ENCODE results near the gene CACNA2D1. TPM values are rescaled to one million over a fixed set of nuclear protein-coding genes. Genes with fewer than 3 reads are reported as not detected.

Gene CACNA2D1
- total RNA-seq, 1 experiment from 2014 or later: 9.8 TPM

- H3K9me3 ChIP-seq (ENCODE audit: control insufficient read depth, insufficient read depth, low read depth, low read length): peaks cover 16% of the 10 kb centered on the region; the same call in 1 of the 2 replicates
- ChIA-PET CTCF (no interaction called here), POLR2A (interaction anchor here (0.6 kb wide), 1 partner anchor 11 kb away, joined by 3 read pairs; no protein-coding TSS in a partner anchor)
- TF ChIP-seq CTCF (IDR thresholded peaks at IDR 0.05): no peak
- no peak for TF ChIP-seq SIN3A (IDR thresholded peaks at IDR 0.05; ENCODE audit: borderline replicate concordance, insufficient read depth, low read depth, low read length)
- TF ChIP-seq REST (IDR thresholded peaks at IDR 0.05; ENCODE audit: insufficient read depth in 1 of 2, low read depth in 2 of 2, low read length in 1 of 2): no peak
- no peak for TF ChIP-seq TCF7L2 (IDR thresholded peaks at IDR 0.05; ENCODE audit: low read depth, low read length)
- TF ChIP-seq POLR2AphosphoS5 (IDR thresholded peaks at IDR 0.05; ENCODE audit: low read depth, low read length): no peak
- DNase-seq (ENCODE audit: low read depth, low spot score) (no peak), ATAC-seq (no peak)
- in situ Hi-C loops (cut with HindIII; ENCODE audit: low pct_unique_long_range_greater_than_20kb, low sequenced_read_pairs): no loop called here
- intact Hi-C loops (cut with micrococcal nuclease; ENCODE audit: unreplicated experiment): no loop called here
- no peaks in the 10 kb centered on the region for H3K36me3 ChIP-seq (ENCODE audit: control insufficient read depth, insufficient read depth, low read length)
- no peaks in the 10 kb centered on the region for H3K27me3 ChIP-seq (ENCODE audit: control insufficient read depth, insufficient read depth, low read length)
- no peaks in the 10 kb centered on the region for H3K4me1 ChIP-seq (ENCODE audit: control insufficient read depth, insufficient read depth, low read length)
- BruUV-seq (replicated peaks): no TSS peak
- no peak overlapping the region for H3K4me3 ChIP-seq (ENCODE audit: low read depth in 2 of 2, low read length in 2 of 2)
- H3K27ac ChIP-seq (ENCODE audit: low read length): no peak overlapping the region
Measured at GRCh38 chr7:82124445-82124844, 319.1 kb downstream of the CACNA2D1 start.

- no peak for TF ChIP-seq CTCF (IDR thresholded peaks at IDR 0.05)
- DNase-seq (ENCODE audit: low read depth, low spot score) (no peak), ATAC-seq (no peak)
- no peaks in the 10 kb centered on the region for H3K27me3 ChIP-seq (ENCODE audit: control insufficient read depth, insufficient read depth, low read length)
- H3K4me1 ChIP-seq (ENCODE audit: control insufficient read depth, insufficient read depth, low read length): no peaks in the 10 kb centered on the region
- H3K27ac ChIP-seq (ENCODE audit: low read length): no peak overlapping the region
- intact Hi-C loops (cut with micrococcal nuclease; ENCODE audit: unreplicated experiment): no loop called here
- CTCF ChIA-PET: no interaction called here
- peaks cover 16% of the 10 kb centered on the region; the same call in 1 of the 2 replicates for H3K9me3 ChIP-seq (ENCODE audit: control insufficient read depth, insufficient read depth, low read depth, low read length)
- H3K4me3 ChIP-seq (ENCODE audit: low read depth in 2 of 2, low read length in 2 of 2): no peak overlapping the region
- no TSS peak for BruUV-seq (replicated peaks)
- H3K36me3 ChIP-seq (ENCODE audit: control insufficient read depth, insufficient read depth, low read length): no peaks in the 10 kb centered on the region
- POLR2A ChIA-PET: no interaction called here
- in situ Hi-C loops (cut with HindIII; ENCODE audit: low pct_unique_long_range_greater_than_20kb, low sequenced_read_pairs): no loop called here
Measured at GRCh38 chr7:82122275-82122674, 321.3 kb downstream of the CACNA2D1 start.

GRCh38 chr7:82114237-82114636 is 329.3 kb downstream of the CACNA2D1 start:
- TF ChIP-seq POLR2AphosphoS5 (IDR thresholded peaks at IDR 0.05; ENCODE audit: low read depth, low read length) (no peak), TCF7L2 (IDR thresholded peaks at IDR 0.05; ENCODE audit: low read depth, low read length) (no peak)
- intact Hi-C loops (cut with micrococcal nuclease; ENCODE audit: unreplicated experiment): no loop called here
- no peaks in the 10 kb centered on the region for H3K4me1 ChIP-seq (ENCODE audit: control insufficient read depth, insufficient read depth, low read length)
- ATAC-seq (no peak), DNase-seq (ENCODE audit: low read depth, low spot score) (no peak)
- H3K27me3 ChIP-seq (ENCODE audit: control insufficient read depth, insufficient read depth, low read length): no peaks in the 10 kb centered on the region
- CTCF ChIA-PET: no interaction called here
- no peaks in the 10 kb centered on the region for H3K36me3 ChIP-seq (ENCODE audit: control insufficient read depth, insufficient read depth, low read length)
- H3K27ac ChIP-seq (ENCODE audit: low read length): no peak overlapping the region
- BruUV-seq (replicated peaks): no TSS peak
- in situ Hi-C loops (cut with HindIII; ENCODE audit: low pct_unique_long_range_greater_than_20kb, low sequenced_read_pairs): no loop called here
- POLR2A ChIA-PET: no interaction called here
- H3K4me3 ChIP-seq (ENCODE audit: low read depth in 2 of 2, low read length in 2 of 2): no peak overlapping the region
- no peaks in the 10 kb centered on the region for H3K9me3 ChIP-seq (ENCODE audit: control insufficient read depth, insufficient read depth, low read depth, low read length)
